SIG-M5 treated with dmso at 0.1 percent for 504 hours (cell line): Measurements from ENCODE around the gene SAMD8.
"Not testable (repeated sequence)": the region's sequence is repeated elsewhere in the genome, so short reads cannot be mapped to it uniquely, and the experiment has no call there.

ENCODE experiments used
- DNase-seq: peaks from one replicate; lab custom pipeline; 2025; ENCODE audit not compliant: unreplicated experiment; lab: John Stamatoyannopoulos, UW

Gene SAMD8

GRCh38 chr10:75106891-75107290 lies 4.6 kb upstream of the SAMD8 start:
- not testable (repeated sequence) for DNase-seq

DNA sequence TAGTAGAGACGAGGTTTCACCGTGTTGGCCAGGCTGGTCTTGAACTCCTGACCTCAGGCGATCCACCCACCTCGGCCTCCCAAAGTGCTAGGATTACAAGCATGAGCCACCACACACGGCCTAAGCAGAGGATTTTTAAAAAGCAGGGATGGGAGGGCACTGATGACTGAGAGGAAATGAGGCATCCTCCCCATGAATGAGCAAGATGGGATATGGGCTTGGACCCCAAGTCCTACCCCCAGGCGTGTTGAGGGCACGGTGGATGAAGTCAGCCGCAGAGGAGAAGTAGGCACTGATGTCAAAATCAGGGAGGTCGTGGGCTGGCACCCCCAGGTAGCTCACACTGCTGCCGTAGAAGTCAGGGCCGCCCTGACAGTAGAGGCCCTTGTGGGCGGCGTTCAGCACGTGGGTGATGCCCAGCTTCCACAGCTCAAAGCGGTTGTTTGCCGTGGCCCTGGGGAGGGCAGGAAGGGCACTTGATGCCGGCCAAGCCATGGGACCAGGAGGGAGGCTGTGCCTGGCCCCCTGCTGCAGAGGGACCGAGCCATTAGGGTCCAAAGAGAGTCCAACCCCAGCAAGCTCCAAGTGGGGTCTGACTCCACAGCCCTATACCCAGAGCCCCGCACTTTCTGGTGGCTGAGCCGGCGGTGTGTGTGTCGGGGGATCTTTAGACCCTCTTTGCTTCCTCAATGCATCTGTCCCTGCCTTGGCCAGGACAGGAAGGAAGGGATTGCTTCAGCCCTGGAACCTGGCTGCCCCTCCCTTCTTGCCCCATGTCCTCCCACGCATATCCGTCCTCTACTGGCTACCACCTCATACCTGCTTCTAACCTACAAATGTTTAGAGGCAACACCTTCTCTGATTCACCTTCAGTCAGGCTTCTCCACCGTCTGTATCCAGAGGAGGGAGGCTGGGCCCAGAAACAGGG lies 3.4 kb upstream of the SAMD8 start:
- DNase-seq: no peak

- no peak for DNase-seq
These were observed 2.6 kb upstream of the SAMD8 start for GRCh38 chr10:75108684-75109458.

DNA sequence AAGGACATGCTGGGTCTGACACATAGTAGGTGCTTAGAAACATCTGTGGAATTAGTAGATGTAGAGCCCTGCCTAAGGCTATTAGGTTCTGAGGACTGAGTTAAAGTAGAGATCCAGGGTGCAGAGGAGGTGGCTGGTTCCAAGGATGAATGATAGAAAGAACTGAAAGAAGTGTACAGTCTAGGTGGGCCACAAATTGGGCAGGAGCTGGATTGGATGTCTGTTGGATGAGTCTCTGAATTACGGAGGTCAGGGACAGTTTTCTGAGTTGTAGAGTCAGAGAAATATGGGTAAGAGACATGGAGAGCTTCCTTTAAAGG lies 2.0 kb upstream of the SAMD8 start:
- no peak for DNase-seq

GRCh38 chr10:75110006-75110632 lies 1.3 kb upstream of the SAMD8 start:
- DNase-seq: no peak

DNA sequence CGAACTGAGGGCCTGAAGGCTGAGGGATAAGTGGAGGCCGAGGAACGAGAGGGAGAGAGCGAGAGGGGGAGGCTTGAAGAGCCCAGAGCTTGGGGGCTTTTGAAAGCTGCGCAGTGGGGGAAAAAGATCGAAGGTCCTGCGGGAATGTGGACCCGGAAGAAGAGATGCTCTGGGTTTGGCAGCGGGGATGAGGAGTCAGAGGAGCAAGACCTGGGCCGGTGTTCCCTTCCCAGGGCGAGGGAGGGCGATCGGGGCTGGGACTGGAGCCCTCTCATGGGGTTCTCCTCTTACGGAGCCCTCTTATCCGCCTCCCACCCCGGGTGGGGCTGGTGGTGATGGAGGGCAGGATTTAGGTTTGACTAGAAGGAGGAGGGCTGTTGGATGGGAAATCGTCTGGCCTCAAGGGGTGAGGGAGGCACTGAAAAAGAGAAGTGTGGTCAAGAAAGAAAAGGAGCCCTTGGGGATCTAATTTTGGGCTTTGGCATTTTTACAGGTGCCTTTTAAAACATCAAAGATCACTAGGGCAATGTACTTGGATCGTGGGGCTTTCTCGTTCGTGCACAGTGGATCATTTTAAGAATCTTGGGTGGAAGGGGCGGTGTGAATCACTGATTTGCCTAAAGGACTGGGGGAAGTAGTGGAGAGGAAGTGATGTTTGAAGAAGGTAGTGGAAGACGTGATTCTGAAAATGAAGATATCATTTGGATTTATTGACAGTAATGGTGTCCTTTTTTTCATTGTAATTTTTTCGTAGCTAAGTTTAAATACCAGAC lies 637 bp downstream of the SAMD8 start:
- DNase-seq: peak; percentile 50

DNA sequence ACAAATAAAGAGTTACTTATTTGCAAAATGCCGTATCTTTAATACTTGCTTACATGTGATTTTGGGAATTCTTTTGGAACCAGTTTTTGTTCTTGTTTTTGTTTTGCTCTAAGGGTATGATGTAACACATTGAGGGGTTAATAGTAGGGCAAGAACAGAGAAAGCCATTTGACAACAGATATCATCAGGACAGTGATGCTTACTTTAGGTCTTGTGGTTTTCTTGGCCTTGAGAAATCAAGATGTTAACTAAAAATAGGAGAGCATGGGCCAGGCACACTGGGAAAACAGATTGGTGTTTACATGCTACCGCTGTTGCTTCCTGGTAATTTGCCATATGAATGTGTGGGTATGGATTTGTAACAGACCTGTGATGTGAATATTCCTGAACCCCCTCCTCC lies 3.7 kb downstream of the SAMD8 start:
- DNase-seq: peak; percentile 36

GRCh38 chr10:75116941-75117775 lies 5.7 kb downstream of the SAMD8 start:
- DNase-seq: not testable (repeated sequence)

- no peak for DNase-seq
These were observed 6.5 kb downstream of the SAMD8 start for GRCh38 chr10:75117995-75118394.

DNA sequence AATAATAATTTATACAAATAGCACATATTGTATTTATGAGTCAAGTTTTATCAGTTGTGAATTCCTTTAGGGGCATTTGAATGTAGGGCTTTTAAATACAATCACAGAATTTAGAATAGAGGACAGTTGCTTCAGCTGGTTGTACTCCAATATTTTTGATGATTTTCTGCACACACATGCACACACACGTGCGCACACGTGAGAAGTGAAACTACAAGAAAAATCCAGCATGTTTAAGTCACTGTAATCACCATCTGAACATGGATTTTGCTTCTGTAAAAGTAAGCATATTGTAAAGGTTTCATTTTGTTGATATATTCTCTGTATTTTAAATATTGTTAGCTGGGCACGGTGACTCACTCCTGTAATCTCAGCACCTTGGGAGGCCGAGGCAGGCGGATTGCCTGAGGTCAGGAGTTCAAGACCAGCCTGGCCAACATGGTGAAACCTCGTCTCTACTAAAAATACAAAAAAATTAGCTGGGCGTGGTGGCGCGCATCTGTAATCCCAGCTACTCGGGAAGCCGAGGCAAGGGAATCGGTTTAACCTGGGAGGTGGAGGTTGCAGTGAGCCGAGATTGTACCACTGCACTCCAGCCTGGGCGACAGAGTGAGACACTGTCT lies 8.1 kb downstream of the SAMD8 start:
- DNase-seq: not testable (repeated sequence)

DNA sequence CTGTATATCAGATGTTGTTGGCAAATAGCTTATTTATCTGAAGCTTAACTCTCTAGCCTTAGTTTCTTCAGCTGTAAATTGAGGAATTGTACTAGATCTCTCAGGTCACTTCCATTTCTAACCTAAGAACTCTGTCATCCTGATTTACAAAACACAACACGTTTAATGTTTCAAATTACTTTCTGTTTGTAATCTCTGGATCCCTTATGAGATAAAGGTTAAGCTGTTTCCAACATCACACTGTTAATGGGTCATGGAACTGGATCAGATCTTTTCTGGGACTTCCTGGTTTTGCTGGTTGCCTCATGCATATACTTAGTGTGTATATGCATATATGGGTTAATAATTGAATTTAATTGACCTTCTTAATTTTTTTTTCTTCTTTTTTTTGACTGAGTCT lies 9.9 kb downstream of the SAMD8 start:
- no peak for DNase-seq

DNA sequence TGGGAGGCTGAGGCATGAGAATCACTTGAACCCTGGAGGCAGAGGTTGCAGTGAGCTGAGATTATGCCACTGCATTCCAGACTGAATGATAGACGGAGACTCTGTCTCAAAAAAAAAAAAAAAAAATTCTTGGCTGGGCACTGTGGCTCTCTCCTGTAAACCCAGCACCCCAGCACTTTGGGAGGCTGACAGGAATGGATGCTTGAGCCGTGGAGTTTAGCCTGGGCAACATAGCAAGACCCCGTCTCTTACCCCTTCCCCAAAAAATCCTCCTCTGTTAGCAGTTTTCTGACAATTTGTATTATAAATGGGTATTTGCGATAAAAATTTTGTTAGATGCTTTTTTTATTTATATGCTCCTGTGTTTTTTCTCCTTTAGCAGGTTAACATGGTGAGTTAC lies 11.0 kb downstream of the SAMD8 start:
- no peak for DNase-seq

- no peak for DNase-seq
These were observed 11.7 kb downstream of the SAMD8 start for GRCh38 chr10:75123088-75123682.

DNA sequence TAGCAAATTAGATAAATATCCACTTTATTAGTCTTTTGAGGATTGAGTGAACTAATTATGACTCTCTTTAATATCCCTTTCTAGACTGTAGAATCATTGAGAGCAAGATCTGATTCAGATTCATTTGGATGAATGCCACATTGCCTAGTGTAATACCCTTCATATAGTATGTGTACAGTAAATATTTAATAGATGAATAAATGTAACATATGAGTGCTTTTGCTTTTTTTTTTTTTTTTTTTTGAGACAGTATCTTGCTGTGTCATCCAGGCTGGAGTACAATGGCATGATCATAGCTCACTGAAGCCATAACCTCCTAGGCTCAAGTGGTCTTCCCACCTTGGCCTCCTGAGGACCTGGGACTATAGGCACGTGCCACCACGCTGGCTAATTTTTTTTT lies 14.8 kb downstream of the SAMD8 start:
- DNase-seq: no peak

- DNase-seq: no peak
These were observed 16.0 kb downstream of the SAMD8 start for GRCh38 chr10:75127471-75127870.

DNA sequence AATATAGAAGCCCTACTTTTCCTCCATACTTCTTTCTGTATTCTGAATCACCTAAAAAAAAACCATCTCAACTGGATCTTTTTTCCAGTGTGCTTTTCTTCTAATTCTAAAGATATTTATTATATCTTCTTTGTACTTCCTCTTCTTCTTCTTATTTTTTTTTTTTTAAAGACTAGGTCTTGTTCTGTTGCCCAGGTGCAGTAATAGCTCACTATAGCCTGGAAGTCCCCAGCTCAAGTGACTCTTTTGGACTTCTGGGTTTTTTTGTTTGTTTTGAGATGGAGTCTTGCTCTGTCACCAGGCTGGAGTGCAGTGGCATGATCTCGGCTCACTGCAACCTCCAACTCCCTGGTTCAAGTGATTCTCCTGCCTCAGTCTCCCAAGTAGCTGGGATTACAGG lies 17.5 kb downstream of the SAMD8 start:
- not testable (repeated sequence) for DNase-seq

GRCh38 chr10:75129537-75129936 lies 18.1 kb downstream of the SAMD8 start:
- no peak for DNase-seq

- DNase-seq: not testable (repeated sequence)
These were observed 22.2 kb downstream of the SAMD8 start for GRCh38 chr10:75133701-75134100.

DNA sequence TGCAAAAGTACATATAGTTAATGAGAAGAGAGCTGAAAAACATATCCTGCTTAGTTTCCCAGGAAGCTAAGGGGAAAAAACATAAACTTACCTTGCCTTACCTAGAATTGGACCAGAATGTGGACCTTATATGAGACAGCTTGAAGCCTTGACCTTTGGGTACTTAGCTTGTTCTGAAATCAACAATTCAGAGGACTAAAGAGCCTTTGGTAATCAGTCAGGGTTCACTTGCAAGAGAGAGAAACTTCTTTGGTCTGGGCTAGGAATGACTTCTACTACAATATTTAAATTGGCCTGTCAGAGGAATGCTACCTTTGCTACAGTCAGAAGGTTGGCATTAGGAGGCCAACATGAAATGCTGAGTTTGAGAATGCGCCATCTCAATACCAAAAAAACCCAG lies 24.9 kb downstream of the SAMD8 start:
- no peak for DNase-seq
